GM21390 (cell line): ENCODE results near the gene SAAL1.
A peak's percentile ranks its signal among the peaks of the same experiment; 100 is the strongest.
"Not testable (repeated sequence)": the region's sequence is repeated elsewhere in the genome, so short reads cannot be mapped to it uniquely, and the experiment has no call there.

Experiments
- ATAC-seq: cut with Tn5 transposase; IDR thresholded peaks from one replicate; pipeline ENCODE4 v1.9.1; 2021; ENCODE audit not compliant: unreplicated experiment

SAAL1 gene, protein sequence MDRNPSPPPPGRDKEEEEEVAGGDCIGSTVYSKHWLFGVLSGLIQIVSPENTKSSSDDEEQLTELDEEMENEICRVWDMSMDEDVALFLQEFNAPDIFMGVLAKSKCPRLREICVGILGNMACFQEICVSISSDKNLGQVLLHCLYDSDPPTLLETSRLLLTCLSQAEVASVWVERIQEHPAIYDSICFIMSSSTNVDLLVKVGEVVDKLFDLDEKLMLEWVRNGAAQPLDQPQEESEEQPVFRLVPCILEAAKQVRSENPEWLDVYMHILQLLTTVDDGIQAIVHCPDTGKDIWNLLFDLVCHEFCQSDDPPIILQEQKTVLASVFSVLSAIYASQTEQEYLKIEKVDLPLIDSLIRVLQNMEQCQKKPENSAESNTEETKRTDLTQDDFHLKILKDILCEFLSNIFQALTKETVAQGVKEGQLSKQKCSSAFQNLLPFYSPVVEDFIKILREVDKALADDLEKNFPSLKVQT

DNA sequence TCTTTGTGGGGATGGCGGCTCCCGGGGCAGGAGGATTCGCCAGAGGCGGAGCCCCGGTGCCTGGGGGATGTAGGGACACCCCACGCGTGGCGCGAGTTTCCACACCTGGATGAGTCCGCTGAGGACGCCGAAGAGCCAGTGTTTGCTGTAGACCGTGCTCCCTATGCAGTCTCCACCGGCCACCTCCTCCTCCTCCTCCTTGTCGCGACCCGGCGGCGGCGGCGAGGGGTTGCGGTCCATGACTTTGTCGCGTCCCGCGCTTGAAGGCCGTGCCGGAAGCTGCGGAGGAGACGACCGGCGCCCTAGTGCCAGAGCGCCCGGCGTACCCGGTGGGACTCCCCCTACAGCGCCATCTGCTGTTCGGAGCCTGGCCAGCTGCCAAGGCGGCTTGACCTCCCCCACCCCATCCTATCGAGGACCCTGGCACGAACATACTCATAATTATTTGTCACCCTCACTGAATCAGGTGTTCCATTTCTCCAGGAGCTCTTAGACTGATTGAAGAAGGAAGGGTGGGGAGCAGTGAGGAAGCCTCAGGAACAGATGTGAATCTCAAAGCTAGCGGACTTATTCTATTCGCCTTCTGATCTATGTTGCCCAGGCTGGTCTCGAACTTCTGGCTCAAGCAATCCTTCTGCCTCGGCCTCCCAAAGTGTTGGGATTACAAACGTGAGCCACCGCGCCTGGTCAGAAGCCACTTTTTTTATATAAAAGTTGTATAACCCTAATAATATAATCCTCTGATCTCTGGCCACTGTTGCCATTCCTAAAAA lies at the start of gene SAAL1:
TSS of gene SAAL1 (minus strand) at position 281 of the 773 bp plus-strand sequence. CDS start at position 240, 41 bp downstream.
- peak; percentile 96 for ATAC-seq

DNA sequence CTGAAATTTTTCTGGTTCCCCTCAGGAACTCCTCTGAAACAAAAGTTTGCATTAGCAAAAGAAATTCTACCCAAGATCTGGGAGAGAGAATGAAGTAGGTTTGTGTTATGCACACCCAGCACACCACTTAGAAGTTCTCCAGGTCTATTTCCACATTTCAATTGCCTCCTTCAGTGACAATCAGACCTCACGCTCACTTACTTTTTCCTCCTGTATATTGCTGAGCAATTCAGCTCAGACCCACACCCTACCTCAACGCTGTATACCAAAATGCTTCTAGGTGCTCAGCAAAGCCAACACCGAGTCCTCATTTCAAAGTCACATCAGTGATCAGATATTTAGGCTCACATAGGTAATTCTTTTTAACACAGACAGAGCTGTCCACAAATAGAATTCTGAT lies 45.7 kb upstream of the SAAL1 start:
- no peak for ATAC-seq

DNA sequence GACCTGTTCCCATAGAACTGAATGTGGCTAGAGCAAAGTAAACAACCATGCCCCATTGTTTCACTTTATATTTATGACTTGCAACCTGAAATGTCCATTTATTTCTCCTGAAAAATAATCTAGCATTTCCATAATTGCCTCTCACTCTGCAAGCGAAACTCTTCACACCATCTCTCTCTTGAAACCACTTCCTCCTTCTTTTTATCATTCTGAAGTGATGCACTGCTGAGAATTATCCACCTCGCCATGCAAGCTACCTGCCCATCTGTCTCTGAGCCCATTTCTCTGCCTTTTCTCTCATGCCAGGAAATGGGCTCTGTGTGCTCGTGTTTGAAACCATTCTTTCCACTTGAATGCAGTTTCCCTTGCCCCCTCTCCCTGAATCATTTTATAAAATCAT lies 40.0 kb upstream of the SAAL1 start:
- no peak for ATAC-seq

DNA sequence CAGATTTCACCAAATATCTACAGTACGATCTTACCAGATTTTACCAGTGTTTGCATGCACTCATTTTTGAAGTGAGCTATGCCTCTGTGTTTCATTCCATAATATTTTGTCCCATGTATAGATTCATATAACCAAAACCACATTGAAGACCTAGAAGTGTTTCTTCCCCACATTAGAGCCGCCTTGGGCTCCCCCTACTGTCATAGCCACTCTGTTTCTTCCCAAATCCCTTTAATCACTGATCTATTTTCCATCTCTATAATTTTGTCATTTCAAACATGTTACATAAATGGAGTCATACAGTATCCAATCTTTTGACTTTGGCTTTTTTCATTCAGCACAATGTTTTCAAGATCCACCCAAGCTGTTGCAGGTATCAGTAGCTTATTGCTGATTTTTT lies 39.1 kb upstream of the SAAL1 start:
- no peak for ATAC-seq

DNA sequence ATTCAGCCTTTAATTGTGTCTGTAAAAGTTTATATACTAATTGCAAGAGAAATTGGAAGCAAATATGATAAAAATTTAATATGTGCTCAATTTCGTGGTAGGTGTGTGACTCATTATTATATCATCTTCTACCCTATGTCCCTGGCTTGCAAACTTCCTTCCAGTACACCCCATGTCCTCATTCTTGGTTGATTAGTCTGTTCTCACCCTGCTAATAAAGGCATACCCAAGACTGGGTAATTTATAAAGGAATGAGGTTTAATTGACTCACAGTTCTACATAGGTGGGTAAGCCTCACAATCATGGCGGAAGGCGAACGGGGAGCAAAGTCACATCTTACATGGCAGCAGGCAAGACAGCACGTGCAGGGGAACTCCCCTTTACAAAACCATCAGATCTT lies 38.4 kb upstream of the SAAL1 start:
- ATAC-seq, result no peak

DNA sequence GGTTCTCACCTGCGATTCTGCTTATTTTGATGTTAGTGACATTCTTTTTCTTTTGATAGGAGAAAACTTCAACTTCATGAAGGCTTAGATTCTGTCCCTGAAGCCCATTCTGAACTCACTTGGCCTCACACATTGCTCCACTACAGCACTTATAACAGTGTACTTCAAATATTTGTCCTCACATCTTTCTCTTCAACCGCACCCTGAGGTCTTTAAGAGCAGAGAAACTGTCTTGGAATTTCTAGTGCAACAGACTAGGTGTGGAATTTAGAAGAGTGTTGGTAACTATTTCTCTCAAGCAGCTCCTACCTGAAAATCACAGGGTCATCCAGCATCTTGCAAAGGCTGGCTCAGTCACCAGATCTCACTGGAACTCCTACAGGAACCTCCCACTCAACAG lies 34.3 kb upstream of the SAAL1 start:
- ATAC-seq, result no peak

DNA sequence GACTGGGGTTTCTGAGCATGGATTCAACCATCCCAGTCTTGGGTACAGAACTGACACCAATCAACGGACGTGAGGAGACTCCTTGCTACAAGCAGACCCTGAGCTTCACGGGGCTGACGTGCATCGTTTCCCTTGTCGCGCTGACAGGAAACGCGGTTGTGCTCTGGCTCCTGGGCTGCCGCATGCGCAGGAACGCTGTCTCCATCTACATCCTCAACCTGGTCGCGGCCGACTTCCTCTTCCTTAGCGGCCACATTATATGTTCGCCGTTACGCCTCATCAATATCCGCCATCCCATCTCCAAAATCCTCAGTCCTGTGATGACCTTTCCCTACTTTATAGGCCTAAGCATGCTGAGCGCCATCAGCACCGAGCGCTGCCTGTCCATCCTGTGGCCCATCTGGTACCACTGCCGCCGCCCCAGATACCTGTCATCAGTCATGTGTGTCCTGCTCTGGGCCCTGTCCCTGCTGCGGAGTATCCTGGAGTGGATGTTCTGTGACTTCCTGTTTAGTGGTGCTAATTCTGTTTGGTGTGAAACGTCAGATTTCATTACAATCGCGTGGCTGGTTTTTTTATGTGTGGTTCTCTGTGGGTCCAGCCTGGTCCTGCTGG lies 31.4 kb upstream of the SAAL1 start:
- no peak for ATAC-seq

DNA sequence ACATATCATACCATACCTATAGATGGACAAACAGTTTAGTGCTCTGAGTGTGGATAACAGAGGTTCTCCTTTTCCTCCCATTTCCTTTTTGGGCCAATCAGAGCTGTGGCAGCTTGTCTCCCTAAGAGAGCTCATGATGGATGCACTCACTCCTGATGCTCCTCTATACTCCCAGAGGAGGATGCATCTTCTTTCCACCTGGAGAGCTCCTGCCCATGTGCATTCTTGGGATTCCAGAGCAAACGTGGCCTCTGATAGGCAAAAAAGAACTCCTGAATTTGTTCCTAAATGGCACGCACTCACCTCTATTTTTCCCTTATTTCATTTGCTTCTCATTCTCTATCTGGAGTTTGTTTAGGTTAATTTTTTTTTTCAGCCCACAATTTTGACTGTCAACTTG lies 29.4 kb upstream of the SAAL1 start:
- no peak for ATAC-seq

DNA sequence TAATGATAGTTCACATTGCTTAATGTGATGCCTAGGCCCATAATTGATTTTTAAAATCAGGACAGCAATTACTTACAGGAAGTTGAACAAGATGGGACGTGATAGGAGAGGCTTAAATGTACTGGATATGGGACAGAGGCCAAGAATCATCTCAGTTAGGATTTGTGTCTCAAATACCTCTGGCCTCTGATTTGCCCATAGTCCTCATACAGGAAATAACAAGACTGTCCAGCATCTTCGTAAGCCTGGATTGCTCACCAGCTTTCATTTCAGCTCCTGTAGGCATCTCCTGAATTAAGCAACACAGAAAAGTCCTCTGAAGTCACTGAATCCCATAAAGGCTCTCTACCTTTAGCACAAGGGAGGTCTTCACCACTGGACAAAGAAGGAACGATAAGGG lies 26.5 kb upstream of the SAAL1 start, which contains the start of gene MRGPRX3:
TSS of gene MRGPRX3 (plus strand) at position 231 of the 400 bp plus-strand sequence. CDS start 4,632 bp downstream, outside the sequence.
- no peak for ATAC-seq

DNA sequence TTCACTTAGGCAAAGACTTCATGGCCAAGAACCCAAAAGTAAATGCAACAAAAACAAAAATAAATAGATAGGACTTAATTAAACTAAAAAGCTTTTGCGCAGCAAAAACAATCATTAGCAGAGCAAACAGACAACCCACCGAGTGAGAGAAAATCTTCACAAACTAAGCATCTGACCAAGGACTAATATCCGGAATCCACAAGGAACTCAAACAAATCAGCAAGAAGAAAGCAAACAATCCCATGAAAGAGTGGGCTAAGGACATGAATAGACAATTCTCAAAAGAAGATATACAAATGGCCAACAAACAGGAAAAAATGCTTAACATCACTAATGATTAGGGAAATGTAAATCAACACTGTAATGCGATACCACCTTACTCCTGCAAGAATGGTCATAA lies 25.2 kb upstream of the SAAL1 start:
- ATAC-seq, result not testable (repeated sequence)

DNA sequence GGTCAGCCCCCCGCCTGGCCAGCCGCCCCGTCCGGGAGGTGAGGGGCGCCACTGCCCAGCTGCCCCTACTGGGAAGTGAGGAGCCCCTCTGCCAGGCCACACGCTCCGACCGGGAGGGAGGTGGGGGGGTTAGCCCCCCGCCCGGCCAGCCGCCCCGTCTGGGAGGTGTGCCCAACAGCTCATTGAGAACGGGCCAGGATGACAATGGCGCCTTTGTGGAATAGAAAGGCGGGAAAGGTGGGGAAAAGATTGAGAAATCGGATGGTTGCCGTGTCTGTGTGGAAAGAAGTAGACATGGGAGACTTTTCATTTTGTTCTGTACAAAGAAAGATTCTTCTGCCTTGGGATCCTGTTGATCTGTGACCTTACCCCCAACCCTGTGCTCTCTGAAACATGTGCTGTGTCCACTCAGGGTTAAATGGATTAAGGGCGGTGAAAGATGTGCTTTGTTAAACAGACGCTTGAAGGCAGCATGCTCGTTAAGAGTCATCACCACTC lies 15.5 kb upstream of the SAAL1 start:
- not testable (repeated sequence) for ATAC-seq

DNA sequence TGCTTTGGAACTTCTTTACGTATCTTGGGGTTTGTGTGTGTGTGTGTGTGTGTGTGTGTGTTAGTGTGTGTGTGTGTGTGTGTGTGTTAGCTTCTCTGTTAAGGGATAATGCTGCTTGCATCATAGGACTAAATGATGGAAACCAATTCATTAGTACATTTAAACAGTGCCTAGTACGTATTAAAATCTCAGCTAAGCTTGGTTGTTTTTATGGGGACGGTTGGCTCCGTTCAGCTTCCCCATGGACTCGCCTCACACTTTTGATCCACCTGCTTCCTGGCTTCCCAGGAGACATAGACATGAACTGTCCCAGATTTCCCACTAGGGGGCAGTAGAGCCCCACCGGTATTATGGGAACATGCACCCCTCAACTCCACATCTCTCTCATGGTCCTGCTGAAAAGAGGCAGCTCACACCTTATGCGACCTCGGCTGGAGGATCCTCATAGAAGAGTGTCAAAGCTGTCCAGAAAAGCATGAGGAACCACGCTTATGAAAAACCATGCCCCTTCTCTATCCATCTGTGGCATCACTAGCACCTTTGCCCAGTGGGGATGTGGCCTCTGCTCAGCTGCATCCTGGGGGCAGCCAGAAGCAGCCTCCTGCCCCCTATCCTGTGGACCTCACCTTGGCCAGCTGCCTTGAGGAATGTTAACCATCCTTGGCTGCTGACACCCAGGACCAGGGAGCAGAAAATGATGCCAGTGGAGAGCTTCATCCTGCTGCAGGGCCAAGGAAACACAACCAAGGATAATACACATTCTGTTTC lies 9.7 kb upstream of the SAAL1 start:
- ATAC-seq, result peak; percentile 90

DNA sequence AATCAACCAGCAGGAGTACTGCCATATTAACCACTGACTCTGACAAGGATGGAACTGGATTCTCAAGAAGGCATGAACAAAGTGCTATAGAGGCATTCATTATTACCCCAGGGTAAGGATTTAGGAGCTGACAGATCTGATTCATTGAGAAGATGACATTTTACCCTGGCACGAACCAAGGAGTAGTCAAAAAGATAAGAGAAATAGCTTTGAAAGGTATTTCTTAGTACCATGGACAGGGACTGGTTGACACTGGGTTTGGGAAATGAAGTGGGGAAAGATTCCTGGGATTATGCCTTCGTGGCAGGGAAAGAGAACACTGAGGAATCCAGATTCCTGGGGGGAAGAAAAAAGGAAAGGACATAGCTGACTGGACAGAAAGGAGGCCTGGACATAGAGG lies 5.1 kb upstream of the SAAL1 start:
- ATAC-seq, result no peak

DNA sequence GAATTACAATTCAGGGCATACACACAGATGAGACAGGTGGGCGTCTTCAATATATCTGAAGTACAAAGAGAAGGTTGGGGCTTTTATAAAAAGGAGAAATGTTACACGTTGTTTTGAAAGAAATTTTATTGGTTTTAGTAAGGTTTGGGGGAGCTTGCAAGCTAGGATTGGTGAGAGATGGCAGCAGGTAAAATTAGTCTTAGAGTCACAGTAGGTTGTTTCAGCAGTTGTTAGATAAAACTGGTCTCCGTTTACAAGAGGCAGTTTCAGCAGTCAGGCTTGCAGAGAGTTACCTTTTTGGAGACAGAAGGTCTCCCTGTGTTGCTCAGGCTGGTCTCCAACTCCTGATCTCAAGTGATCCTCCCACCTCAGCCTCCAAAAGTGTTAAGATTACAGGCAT lies 2.4 kb upstream of the SAAL1 start:
- no peak for ATAC-seq

DNA sequence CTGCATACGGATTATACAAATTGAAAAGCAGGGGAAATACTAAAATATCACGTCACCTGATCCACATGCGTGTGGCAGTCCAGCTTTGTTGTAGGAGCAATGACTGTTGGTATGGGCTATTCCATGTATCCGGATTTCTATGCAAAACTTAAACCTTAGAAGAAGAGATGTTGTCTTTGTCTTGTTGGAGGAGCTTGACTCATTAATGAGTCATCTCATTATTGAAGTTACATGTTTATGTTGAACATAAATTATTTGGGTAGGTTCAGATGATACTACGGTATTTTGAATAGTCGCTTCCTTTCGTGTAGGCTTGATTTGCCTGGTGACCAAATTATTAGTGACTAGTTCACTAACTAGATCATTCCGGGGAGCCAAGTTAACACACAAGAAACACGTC lies 806 bp upstream of the SAAL1 start:
- no peak for ATAC-seq

DNA sequence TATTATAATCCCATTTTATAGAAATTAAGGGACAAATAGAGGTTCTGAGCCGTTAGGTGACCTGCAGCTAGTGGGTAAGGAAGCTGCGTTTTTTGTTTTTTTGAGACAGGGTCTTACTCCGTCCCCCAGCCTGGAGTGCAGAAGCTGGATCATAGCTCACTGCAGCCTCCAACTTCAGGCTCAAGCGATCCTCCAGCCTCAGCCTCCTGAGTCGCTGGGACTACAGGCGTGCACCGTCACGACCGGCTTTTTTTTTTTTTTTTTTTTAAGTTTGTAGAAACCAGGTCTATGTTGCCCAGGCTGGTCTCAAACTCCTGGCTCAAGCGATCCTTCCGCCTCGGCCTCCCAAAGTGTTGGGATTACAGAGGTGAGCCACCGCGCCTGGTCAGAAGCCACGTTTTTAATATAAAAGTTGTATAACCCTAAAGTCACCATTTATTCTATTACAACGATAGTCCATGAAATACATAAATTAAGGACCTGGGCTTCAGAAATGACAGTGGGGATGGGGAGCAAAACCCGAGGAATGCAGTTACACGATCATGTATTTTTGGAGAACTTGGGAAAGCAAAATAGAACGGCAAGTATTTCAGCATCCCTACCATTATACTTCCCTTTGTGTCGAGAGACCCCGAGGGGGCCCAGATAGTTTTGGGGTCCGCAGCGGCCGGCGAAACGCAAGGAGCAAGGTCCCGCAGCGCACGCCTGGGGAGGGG lies 638 bp downstream of the SAAL1 start:
- ATAC-seq, result no peak

DNA sequence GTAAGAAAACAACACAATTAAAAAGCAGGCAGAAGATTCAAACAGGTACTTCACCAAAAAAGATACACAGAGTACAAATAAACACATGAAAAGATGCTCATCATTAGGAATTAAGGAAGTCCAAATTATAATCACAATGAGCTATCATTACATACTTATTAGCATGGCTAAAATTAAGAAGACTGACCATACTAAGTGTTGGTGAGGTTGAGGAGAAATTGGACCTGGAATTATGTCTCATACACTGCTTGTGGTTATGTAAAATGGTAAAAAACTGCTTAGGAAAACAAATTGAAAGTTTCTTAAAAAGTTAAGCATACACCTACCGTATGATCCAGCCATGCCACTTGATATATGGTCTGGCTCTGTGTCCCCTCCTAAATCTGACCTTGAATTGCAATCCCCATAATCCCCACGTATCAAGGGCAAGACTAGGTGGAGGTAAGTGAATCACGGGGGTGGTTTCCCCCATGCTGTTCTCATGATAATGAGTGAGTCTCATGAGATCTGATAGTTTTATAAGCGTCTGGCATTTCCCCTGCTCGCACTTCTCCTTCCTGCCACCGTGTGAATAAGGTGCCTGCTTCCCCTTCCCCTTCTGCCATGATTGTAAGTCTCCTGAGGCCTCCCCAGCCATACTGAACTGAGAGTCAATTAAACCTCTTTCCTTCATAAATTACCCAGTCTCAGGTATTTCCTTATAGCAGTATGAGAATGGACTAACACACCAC lies 4.8 kb downstream of the SAAL1 start:
- ATAC-seq, result no peak

DNA sequence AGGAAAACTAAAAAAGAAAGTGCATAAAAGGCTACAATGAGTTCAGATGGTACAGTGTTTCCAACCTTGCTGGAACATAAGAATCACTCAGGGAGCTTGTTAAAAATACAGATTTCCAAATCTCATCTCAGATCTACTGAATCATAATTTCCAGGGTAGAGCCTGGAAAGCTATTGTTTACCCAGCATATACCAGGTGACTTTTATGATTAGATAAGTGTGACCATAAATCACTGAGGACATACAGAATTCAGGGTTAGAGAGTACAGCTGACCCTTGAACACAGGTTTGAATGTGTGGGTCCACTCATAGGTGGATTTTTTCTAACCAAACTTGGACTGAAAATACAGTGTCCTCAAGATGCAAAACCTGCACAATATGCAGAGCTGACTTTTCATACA lies 11.9 kb downstream of the SAAL1 start:
- ATAC-seq, result no peak

DNA sequence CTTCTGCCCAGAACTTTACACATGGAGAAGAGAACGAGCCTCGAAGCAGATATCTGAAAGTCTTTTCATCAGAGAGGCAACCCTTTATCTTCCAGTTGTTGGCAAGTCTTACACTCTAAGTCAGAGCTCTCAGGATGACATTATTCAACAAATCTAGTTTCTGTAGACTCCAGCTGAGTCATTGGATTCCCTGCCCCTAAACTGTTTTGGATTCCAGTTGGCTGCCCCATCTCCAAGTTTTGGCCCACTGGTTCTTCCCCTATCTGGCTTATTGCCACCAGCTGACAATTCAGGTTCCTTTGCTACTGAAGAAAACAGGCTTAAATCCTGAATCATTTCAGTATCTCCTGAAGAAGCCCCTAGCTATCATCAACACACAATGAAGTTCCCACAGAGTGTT lies 14.2 kb downstream of the SAAL1 start:
- ATAC-seq, result no peak
